Loucy (cell line): ENCODE results near the gene GSG1L.

ENCODE experiments used
- CTCF ChIP-seq: fragments of 200-600 bp; sonication (generic); conservative IDR thresholded peaks from 2 replicates; pipeline ENCODE4 v1.5.1; 2014; ENCODE audit warnings: mild to moderate bottlenecking, antibody characterized with exemption, low read length
- EZH2phosphoT487 ChIP-seq: fragments of 200-600 bp; IDR thresholded peaks from 2 replicates; pipeline ENCODE4 v1.6.1; 2018; ENCODE audit warnings: antibody characterized with exemption, mild to moderate bottlenecking, moderate library complexity, borderline replicate concordance

GRCh38 chr16:27778171-27778925 lies 285.2 kb downstream of the GSG1L start:
- TF ChIP-seq CTCF = no peak
- TF ChIP-seq EZH2phosphoT487 = no peak
